ENCODE data around the gene KIF3A. TPM values are rescaled to one million over a fixed set of nuclear protein-coding genes. Genes with fewer than 3 reads are reported as not detected.

KIF3A gene
- total and polyA plus RNA-seq, 2 experiments from 2014 or later: 5.4 to 10.5 TPM

GRCh38 chr5:132669966-132670882, 67.1 kb downstream of the KIF3A start:
- Histone ChIP-seq H3K4me1 (ENCODE audit: low read depth) (no peaks in the 10 kb centered on the region), H3K27ac (no peak overlapping the region), H3K27me3 (no peaks in the 10 kb centered on the region), H3K9me3 (ENCODE audit: low read depth) (no peaks in the 10 kb centered on the region), H3K4me3 (no peak overlapping the region), H3K36me3 (no peaks in the 10 kb centered on the region)
- peak in 1 of 2 donors; percentile 4 for DNase-seq (ENCODE audit: low read depth in 1 of 2, low spot score in 1 of 2)
- no peak for TF ChIP-seq CTCF (IDR thresholded peaks at IDR 0.05; ENCODE audit: low read depth, low read length)

- no peaks in the 10 kb centered on the region for H3K36me3 ChIP-seq
- no peaks in the 10 kb centered on the region for H3K27me3 ChIP-seq
- TF ChIP-seq CTCF (IDR thresholded peaks at IDR 0.05; ENCODE audit: low read depth, low read length): no peak
Measured at GRCh38 chr5:132669455-132669820, 67.9 kb downstream of the KIF3A start.

GRCh38 chr5:132668706-132669454, 68.5 kb downstream of the KIF3A start:
- H3K27ac ChIP-seq: no peak overlapping the region

More at GRCh38 chr5:132669455-132669820, 67.9 kb downstream of the KIF3A start:
- Histone ChIP-seq H3K4me3 (no peak overlapping the region), H3K9me3 (ENCODE audit: low read depth) (no peaks in the 10 kb centered on the region), H3K4me1 (ENCODE audit: low read depth) (no peaks in the 10 kb centered on the region), H3K27ac (no peak overlapping the region)
- DNase-seq (ENCODE audit: low read depth in 1 of 2, low spot score in 1 of 2): no peak

GRCh38 chr5:132667761-132668705, 69.3 kb downstream of the KIF3A start:
- no peaks in the 10 kb centered on the region for H3K36me3 ChIP-seq
- H3K9me3 ChIP-seq (ENCODE audit: low read depth): no peaks in the 10 kb centered on the region
- no peak overlapping the region for H3K4me3 ChIP-seq
- DNase-seq (ENCODE audit: low read depth in 1 of 2, low spot score in 1 of 2): no peak
- peaks cover 10% of the 10 kb centered on the region for H3K4me1 ChIP-seq (ENCODE audit: low read depth)
- H3K27ac ChIP-seq: no peak overlapping the region
- H3K27me3 ChIP-seq: no peaks in the 10 kb centered on the region
- no peak for TF ChIP-seq CTCF (IDR thresholded peaks at IDR 0.05; ENCODE audit: low read depth, low read length)

More at GRCh38 chr5:132668706-132669454, 68.5 kb downstream of the KIF3A start:
- no peak overlapping the region for H3K4me3 ChIP-seq
- no peaks in the 10 kb centered on the region for H3K36me3 ChIP-seq
- no peak for TF ChIP-seq CTCF (IDR thresholded peaks at IDR 0.05; ENCODE audit: low read depth, low read length)
- no peaks in the 10 kb centered on the region for H3K27me3 ChIP-seq
- peaks cover 2% of the 10 kb centered on the region for H3K4me1 ChIP-seq (ENCODE audit: low read depth)
- H3K9me3 ChIP-seq (ENCODE audit: low read depth): no peaks in the 10 kb centered on the region
- no peak for DNase-seq (ENCODE audit: low read depth in 1 of 2, low spot score in 1 of 2)

GRCh38 chr5:132667309-132667708, 70.0 kb downstream of the KIF3A start:
- peaks cover 13% of the 10 kb centered on the region for H3K4me1 ChIP-seq (ENCODE audit: low read depth)
- H3K36me3 ChIP-seq: no peaks in the 10 kb centered on the region
- no peak for DNase-seq (ENCODE audit: low read depth in 1 of 2, low spot score in 1 of 2)
- no peak overlapping the region for H3K27ac ChIP-seq
- H3K9me3 ChIP-seq (ENCODE audit: low read depth): no peaks in the 10 kb centered on the region
- no peak for TF ChIP-seq CTCF (IDR thresholded peaks at IDR 0.05; ENCODE audit: low read depth, low read length)
- H3K27me3 ChIP-seq: no peaks in the 10 kb centered on the region
- no peak overlapping the region for H3K4me3 ChIP-seq
